Subcutaneous abdominal adipose tissue (tissue), 5 donors: Measurements from ENCODE around the gene RAI14.

Experiments
- H3K27ac ChIP-seq: one replicate; pipeline ENCODE4 v1.7.0; 2013; ENCODE audit warnings: low read depth, mild to moderate bottlenecking, inconsistent platforms, low read length, moderate library complexity
- H3K27me3 ChIP-seq, 5 donors: one replicate each; pipeline ENCODE4 v1.7.0; 2013; ENCODE audit warnings: low read length in 5 of 5, inconsistent platforms in 1 of 5; ENCODE audit not compliant: control insufficient read depth in 5 of 5, insufficient read depth in 4 of 5
- H3K36me3 ChIP-seq, 5 donors: one replicate each; pipeline ENCODE4 v1.7.0; 2013; ENCODE audit warnings: low read length in 5 of 5; ENCODE audit not compliant: control insufficient read depth in 5 of 5, insufficient read depth in 5 of 5
- H3K4me1 ChIP-seq, 5 donors: one replicate each; pipeline ENCODE4 v1.7.0; 2013; ENCODE audit warnings: low read length in 5 of 5, mild to moderate bottlenecking in 3 of 5, moderate library complexity in 1 of 5; ENCODE audit not compliant: control insufficient read depth in 5 of 5, insufficient read depth in 5 of 5
- H3K4me3 ChIP-seq, 5 donors: one replicate each; pipeline ENCODE4 v1.7.0; 2013; ENCODE audit warnings: low read length in 5 of 5, low read depth in 1 of 5
- H3K9ac ChIP-seq, 5 donors: one replicate each; pipeline ENCODE4 v1.7.0; 2013; ENCODE audit warnings: low read length in 5 of 5, mild to moderate bottlenecking in 4 of 5, moderate library complexity in 3 of 5
- H3K9me3 ChIP-seq, 5 donors: one replicate each; pipeline ENCODE4 v1.7.0; 2013; ENCODE audit warnings: low read length in 5 of 5; ENCODE audit not compliant: control insufficient read depth in 5 of 5
- donor health status: healthy.
- donor health status: healthy.
- donor health status: healthy.
- donor health status: healthy.
- donor health status: healthy.

The RAI14 gene

DNA sequence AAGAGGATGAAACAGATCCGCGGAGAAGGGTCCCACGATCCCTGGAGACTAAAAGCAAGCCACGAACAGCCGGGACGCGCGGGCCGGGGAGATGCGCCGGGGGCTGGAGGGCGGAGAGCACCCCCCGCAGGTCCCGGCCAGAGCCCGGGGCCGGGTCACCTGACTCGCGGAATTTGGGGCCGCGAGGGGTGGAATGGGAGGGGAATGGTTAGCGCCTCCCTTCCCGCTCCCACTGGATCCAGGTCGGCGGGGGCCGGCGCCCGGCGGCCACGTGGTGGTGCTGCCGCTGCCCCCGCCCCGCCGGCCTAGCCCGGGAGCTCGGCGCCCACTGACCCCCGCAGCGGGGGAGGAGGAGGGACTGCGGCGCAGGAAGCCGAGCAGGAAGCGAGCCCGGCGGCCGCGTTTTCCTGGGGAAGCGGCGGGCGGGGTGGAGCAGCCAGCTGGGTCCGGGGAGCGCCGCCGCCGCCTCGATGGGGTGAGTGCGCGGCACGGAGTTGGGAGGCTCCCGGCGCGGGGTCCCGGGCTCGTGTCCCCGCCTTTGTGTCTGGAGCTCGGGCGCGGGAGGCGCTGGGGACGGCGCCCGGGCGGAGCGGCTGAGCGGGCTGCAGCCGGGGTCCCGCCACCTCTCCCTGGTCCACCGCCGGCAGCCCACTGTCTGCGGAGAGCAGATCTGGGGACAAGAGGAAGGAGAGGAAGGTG lies at the start of gene RAI14:
Gene RAI14, plus strand, starts transcription at position 328 of the 699 bp plus-strand sequence. CDS start 30,592 bp downstream, outside the sequence.
- Histone ChIP-seq H3K4me3 (peak within 1 kb of the TSS; percentile 74 to 83 (median 78)), H3K4me1 (peaks cover 0 to 27% (median 22%) of the 10 kb centered on the region in 5 donors), H3K9ac (peak within 1 kb of the TSS; percentile 48 to 91 (median 62)), H3K9me3 (no peaks in the 10 kb centered on the region), H3K27ac (peak within 1 kb of the TSS; percentile 90), H3K27me3 (peaks cover 0 to 4% (median 0%) of the 10 kb centered on the region in 5 donors), H3K36me3 (no peaks in the 10 kb centered on the region)

DNA sequence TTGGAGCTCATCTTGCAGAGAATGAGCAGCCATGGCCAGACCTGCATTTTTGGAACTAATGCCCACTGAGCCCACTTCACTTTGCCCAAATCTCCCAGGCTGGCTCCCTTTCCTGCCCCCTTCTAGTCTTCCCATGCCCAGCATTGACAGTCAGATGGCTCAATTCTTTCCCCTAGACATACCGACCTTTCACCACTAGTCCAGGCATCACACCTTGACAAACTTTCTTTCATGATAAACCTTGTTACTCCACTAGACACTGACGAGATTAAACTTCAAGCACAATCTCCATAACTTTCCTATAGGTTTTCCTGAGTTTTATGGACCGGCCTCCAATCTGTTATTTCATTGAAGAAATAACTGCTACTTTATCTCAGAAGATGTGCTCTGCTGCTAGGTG lies 47.8 kb upstream of the RAI14 start:
- no peak overlapping the region for H3K27ac ChIP-seq
- H3K9me3 ChIP-seq = no peaks in the 10 kb centered on the region
- H3K4me3 ChIP-seq = no peak overlapping the region
- no peak overlapping the region for H3K9ac ChIP-seq
- H3K4me1 ChIP-seq = peaks cover 0 to 6% (median 0%) of the 10 kb centered on the region in 5 donors
- H3K36me3 ChIP-seq = no peaks in the 10 kb centered on the region
- H3K27me3 ChIP-seq = no peaks in the 10 kb centered on the region

DNA sequence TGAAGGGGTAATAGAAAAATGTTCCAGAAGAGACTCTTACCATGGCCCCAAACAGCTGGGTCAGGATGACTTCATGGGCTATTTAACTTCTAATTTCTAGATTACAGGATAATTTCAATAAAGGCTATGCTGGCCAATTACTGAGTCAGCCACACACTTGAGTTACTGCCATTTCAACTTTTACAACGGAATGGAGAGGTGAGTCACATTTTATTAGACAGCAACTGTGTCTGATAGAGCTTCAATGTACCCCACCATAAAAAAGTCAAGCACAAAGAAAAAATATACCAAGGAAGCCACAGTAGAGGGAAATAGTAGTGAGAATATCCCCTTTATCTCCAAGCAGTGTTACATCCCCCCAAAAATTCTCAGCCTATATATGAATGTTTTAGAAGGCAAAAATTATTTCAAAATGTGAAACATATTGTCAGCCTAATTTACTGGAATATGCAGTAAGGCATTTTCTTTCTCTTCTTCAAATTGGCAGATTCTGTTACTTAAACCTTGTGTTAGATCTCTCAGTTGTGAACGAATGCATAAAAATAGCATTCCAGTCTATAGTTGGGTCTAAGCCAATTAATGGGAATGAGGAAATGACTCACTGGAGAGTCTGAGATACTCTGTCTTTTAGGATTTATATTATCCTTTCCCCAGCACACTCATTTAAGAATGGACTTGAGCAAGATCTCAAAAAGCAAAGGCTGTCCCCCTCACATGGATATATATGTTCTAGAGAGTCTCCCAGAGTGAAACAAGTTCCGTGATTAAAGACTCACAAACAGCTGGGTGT lies 47.1 kb upstream of the RAI14 start:
- H3K27me3 ChIP-seq = no peaks in the 10 kb centered on the region

DNA sequence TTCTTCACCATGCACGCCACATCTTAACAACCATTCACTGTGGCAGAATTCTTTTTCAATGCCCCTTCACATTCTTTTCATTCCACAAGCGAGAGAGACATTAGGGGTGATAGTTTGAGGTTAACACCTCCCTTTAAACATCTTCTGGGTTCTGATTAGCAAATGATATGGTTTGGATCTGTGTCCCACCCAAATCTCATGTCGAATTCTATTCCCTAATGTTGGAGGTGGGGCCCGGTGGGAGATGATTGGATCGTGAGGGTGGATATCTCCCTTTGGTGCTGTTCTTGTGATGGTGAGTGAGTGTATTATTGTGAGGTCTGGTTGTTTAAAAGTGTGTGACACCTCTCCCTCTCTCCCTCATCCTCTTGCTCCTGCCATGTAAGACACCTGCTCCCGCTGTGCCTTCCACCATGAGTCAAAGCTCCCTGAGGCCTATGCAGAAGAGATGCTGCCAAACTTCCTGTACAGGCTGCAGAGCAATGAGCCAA lies 46.1 kb upstream of the RAI14 start:
- Histone ChIP-seq H3K4me3 (no peak overlapping the region), H3K4me1 (peaks cover 0 to 6% (median 0%) of the 10 kb centered on the region in 5 donors), H3K27me3 (no peaks in the 10 kb centered on the region), H3K36me3 (no peaks in the 10 kb centered on the region), H3K9me3 (no peaks in the 10 kb centered on the region), H3K27ac (no peak overlapping the region), H3K9ac (no peak overlapping the region)

More for the DNA sequence above, 47.1 kb upstream of the RAI14 start:
- Histone ChIP-seq H3K9me3 (no peaks in the 10 kb centered on the region), H3K4me3 (no peak overlapping the region), H3K4me1 (peaks cover 0 to 6% (median 0%) of the 10 kb centered on the region in 5 donors), H3K27ac (no peak overlapping the region), H3K36me3 (no peaks in the 10 kb centered on the region), H3K9ac (no peak overlapping the region)

DNA sequence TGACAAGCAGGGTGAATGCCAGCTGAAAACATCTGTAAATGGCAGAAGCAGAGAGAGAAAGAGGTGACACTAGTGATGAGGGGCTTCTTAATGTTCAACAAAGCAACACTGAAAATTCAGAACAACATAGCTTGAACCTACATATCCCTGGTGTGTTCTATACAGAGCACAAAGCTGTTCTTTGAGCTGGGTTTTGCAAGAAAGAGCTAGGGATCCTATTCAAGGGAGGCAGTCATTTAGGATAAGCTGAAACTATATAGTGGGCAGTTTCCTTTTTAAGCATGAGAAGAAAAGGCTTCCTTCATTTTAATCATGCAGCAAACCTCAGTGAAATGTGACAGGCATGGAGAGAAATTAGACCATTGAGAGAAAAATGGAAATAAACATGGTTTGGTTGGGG lies 45.6 kb upstream of the RAI14 start:
- Histone ChIP-seq H3K9ac (no peak overlapping the region), H3K27ac (no peak overlapping the region), H3K4me3 (no peak overlapping the region), H3K4me1 (peaks cover 0 to 6% (median 0%) of the 10 kb centered on the region in 5 donors), H3K36me3 (no peaks in the 10 kb centered on the region), H3K27me3 (no peaks in the 10 kb centered on the region), H3K9me3 (no peaks in the 10 kb centered on the region)

DNA sequence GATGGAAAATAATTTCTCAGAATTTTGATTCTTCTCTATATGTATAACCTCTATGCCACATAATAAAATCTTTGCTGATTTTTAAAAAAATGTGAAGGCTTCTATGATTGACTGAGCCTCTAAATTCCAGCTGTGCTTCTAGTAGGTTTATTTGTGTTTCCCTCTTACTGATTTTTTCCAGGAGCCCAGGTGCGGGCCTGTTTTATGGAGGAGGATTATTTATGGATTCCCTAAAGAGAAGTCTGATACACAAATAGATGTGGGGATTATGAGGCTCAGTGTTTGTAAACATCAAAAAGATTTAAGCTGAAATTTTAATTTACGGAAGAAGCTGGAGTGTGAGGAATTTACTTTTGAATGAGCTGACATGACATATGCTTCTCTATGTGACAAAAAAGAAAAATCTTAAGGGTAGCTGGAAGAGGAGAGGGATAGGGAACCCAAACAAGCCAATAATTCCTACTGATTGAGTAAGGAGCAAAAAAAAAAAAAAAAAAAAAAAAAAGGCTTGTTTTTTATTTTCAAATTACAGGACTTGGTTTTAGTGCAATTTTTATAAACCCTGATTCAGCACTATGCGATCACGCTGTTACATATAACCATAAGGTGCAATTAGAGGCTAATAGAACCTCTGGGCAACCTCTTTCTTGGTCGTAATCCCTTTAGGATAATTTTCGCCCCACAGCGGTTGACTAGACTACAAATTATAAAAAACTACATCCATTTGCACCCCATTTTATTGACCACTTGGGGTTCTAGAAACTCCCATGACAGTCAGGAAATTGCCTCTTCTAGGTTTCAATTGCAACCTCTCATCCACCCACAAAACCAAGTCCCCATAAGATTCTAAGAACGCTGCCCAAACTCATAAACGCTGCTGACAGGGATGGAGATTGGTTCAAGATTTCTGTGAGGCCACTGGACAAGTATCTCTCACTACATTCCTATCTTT lies 44.4 kb upstream of the RAI14 start:
- Histone ChIP-seq H3K9me3 (no peaks in the 10 kb centered on the region), H3K27ac (no peak overlapping the region)

DNA sequence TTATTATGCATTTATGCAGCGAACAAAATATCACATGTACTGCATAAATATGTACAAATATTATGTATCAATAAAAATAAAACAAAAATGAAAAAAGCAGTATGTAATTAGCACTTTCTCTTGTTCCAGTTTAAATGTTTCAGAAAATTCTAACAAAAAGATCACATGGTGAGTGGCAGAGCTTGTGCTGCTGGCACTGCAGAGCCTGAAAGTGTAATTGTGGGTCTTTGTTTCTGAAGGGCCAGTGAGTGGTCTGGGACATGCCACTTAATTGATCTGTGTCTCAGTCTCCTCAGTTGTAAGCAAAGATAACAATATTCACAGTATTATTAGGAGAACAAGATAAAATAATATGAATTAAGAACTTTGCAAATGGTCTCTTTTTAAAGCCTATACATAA lies 39.5 kb upstream of the RAI14 start:
- H3K27ac ChIP-seq = no peak overlapping the region
- no peaks in the 10 kb centered on the region for H3K36me3 ChIP-seq
- H3K4me1 ChIP-seq = no peaks in the 10 kb centered on the region

More for the DNA sequence above, 44.4 kb upstream of the RAI14 start:
- Histone ChIP-seq H3K4me3 (no peak overlapping the region), H3K36me3 (no peaks in the 10 kb centered on the region), H3K4me1 (peaks cover 0 to 6% (median 0%) of the 10 kb centered on the region in 5 donors), H3K9ac (no peak overlapping the region), H3K27me3 (no peaks in the 10 kb centered on the region)

DNA sequence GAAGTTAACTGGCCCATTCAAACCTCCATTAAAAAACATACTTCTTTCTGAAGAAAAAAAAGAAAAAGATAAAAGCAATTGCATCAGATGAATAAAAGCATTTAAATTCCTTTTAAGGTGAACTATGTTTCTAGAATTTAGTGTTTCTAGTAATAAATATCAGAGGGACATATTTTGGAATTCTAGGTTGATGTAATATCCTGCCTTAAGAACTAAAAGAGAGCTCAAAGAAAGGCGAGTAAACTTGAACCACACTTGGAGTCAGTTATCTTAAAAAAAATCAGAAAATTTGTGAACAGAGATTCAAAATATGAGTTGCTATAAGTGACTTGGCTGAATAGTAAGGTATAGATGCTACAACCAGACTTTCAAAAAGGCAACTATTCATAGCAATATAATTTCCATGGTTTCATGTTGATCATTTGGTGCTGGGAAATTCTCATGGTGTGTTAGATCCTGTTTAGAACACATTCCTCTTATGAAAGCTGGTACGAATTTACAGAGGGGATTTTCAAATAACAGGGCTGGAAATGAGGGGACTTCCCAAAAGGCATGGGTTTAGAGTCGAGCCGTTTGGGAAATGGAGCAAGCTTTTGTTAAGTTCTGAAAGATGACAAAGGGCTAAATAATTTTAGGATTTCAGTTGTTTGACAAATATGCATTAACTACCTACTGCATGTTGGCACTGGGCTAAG lies 37.6 kb upstream of the RAI14 start:
- Histone ChIP-seq H3K27ac (no peak overlapping the region), H3K27me3 (no peaks in the 10 kb centered on the region), H3K9me3 (no peaks in the 10 kb centered on the region), H3K36me3 (no peaks in the 10 kb centered on the region), H3K9ac (no peak overlapping the region), H3K4me1 (no peaks in the 10 kb centered on the region), H3K4me3 (no peak overlapping the region)

More for the DNA sequence above, 39.5 kb upstream of the RAI14 start:
- no peak overlapping the region for H3K9ac ChIP-seq
- no peak overlapping the region for H3K4me3 ChIP-seq
- H3K27me3 ChIP-seq = no peaks in the 10 kb centered on the region
- no peaks in the 10 kb centered on the region for H3K9me3 ChIP-seq

DNA sequence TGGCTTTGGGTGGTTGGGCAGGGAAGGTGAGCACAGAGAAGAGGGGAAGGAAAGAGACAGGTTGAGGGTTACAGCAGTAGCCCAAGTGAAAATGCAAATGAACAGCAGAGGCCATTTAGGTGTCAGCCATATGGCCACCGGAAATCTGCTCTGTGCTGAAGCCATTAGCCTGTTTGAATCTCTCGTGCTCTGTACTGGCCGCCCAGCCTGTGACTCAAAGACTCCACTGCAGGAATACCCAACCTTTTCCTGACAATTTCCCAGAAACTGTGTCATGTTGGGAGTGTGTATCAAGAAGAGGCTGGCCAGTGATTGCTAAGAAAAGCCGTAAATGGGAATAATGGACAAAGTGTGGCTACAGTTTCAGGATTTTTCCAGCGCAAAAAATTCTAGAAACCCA lies 35.9 kb upstream of the RAI14 start:
- H3K4me1 ChIP-seq = no peaks in the 10 kb centered on the region
- no peak overlapping the region for H3K4me3 ChIP-seq
- H3K9me3 ChIP-seq = no peaks in the 10 kb centered on the region
- H3K36me3 ChIP-seq = no peaks in the 10 kb centered on the region
- H3K27ac ChIP-seq = no peak overlapping the region
- no peak overlapping the region for H3K9ac ChIP-seq
- no peaks in the 10 kb centered on the region for H3K27me3 ChIP-seq
